ENCODE results near the gene PHF23. TPM values are rescaled to one million over a fixed set of nuclear protein-coding genes. Genes with fewer than 3 reads are reported as not detected.

PHF23 gene
- total RNA-seq, 1 donor from 2014 or later = 80.9 TPM

DNA sequence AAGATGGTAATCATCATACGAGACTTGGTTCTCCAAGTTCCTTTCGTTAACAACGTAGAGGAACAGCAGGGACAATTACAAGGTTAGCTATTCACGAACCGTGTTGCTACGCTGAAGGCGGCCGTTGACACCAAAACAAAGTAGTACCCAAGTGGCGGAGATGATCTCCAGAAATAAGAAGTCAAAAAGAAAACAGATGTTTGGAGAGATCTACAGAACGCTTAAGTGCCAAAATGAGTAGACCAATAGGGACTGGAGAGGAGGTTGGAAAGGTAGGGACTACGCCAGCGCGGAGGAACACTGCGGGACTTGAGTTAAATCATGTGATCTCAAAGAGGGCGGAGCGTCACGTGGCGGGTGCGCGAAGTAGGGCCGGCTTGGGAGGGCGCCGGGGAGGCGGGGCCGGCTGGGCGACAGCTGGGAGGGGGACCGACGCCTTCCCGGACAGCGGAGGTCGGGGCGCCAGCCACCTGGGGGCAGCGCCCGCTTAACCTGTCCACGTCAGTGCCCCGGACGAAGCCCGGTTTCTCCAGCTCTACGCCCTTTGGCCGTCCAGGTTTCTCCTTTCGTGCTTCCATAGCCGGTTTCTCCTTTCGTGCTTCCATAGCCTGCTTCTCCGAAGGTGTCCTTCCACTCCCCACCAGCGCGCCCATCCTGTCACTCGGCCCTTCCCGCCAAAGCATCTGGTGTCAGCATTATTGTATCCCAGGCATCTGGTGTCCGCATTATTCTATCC, 3.6 kb upstream of the PHF23 start:
- H3K4me1 Mint-ChIP-seq (ENCODE audit: unreplicated experiment) = peaks cover 35% of the 10 kb centered on the region
- H3K9me3 Mint-ChIP-seq (ENCODE audit: unreplicated experiment) = no peaks in the 10 kb centered on the region
- H3K4me3 Mint-ChIP-seq (ENCODE audit: unreplicated experiment) = peak overlapping the region; percentile 98
- peak; percentile 91 for DNase-seq (ENCODE audit: low spot score)
- H3K27ac Mint-ChIP-seq (ENCODE audit: unreplicated experiment) = peak overlapping the region; percentile 100
- H3K36me3 Mint-ChIP-seq (ENCODE audit: low read depth, unreplicated experiment) = peaks cover 44% of the 10 kb centered on the region
- TF ChIP-seq, protein P1, sequence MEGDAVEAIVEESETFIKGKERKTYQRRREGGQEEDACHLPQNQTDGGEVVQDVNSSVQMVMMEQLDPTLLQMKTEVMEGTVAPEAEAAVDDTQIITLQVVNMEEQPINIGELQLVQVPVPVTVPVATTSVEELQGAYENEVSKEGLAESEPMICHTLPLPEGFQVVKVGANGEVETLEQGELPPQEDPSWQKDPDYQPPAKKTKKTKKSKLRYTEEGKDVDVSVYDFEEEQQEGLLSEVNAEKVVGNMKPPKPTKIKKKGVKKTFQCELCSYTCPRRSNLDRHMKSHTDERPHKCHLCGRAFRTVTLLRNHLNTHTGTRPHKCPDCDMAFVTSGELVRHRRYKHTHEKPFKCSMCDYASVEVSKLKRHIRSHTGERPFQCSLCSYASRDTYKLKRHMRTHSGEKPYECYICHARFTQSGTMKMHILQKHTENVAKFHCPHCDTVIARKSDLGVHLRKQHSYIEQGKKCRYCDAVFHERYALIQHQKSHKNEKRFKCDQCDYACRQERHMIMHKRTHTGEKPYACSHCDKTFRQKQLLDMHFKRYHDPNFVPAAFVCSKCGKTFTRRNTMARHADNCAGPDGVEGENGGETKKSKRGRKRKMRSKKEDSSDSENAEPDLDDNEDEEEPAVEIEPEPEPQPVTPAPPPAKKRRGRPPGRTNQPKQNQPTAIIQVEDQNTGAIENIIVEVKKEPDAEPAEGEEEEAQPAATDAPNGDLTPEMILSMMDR (IDR thresholded peaks at IDR 0.05; ENCODE audit: unreplicated experiment) = no peak
- peaks cover 28% of the 10 kb centered on the region for H3K27me3 Mint-ChIP-seq (ENCODE audit: unreplicated experiment)

DNA sequence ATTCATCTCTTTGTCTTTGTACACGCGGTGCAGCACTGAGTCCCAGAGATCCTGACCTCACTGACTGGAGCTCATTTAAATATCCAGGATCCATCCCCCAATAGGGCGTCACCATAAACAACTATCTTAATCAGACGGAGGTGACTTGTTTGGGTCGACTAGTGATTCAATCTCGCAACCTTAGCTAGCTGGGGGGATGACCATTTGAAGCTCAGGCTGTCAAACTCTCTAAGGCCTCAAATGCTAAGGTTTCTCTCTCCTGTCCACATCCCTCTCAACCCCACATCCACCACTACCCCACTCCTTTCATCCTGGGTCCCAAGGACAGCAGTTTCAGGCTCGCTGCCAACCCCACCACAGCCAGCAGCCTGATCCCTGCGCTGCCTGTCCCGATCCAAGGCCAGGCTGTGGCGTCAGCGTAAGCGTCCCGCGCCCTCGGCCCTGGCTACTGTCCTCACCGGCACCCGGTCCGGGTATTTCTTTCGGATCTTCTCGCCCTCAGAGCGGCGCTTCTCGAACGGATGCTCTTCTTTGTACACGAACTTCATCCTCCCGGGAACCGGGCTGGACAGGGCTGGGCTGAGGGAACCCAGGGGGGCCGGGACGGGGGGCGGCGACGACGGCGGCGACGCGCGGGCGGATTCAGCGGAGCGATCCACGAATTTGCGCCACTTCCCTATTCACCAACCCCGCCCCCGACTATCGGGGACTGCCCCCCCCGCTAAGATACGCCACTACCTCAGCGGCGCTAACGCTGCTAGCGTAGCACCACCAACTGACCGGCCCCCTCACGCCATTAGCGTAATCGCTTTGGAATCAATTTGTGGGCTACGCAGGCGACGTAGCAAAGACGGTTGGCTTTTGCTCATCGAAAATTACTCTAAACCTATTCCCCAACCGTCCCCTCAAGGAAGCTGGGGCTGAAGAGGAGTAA, 2.8 kb upstream of the PHF23 start, which contains the start of gene GABARAP:
Gene GABARAP, minus strand, starts transcription at position 667 of the 934 bp plus-strand sequence. Its CDS starts 119 bp downstream, at position 548.
- TF ChIP-seq, protein P1 (IDR thresholded peaks at IDR 0.05; ENCODE audit: unreplicated experiment) = no peak
- Mint-ChIP-seq H3K9me3 (ENCODE audit: unreplicated experiment) (no peaks in the 10 kb centered on the region), H3K4me1 (ENCODE audit: unreplicated experiment) (peaks cover 37% of the 10 kb centered on the region), H3K4me3 (ENCODE audit: unreplicated experiment) (peak within 1 kb of the TSS; percentile 98), H3K27ac (ENCODE audit: unreplicated experiment) (peak within 1 kb of the TSS; percentile 100), H3K27me3 (ENCODE audit: unreplicated experiment) (peaks cover 30% of the 10 kb centered on the region), H3K36me3 (ENCODE audit: low read depth, unreplicated experiment) (peaks cover 48% of the 10 kb centered on the region)
- peak; percentile 92 for DNase-seq (ENCODE audit: low spot score)

DNA sequence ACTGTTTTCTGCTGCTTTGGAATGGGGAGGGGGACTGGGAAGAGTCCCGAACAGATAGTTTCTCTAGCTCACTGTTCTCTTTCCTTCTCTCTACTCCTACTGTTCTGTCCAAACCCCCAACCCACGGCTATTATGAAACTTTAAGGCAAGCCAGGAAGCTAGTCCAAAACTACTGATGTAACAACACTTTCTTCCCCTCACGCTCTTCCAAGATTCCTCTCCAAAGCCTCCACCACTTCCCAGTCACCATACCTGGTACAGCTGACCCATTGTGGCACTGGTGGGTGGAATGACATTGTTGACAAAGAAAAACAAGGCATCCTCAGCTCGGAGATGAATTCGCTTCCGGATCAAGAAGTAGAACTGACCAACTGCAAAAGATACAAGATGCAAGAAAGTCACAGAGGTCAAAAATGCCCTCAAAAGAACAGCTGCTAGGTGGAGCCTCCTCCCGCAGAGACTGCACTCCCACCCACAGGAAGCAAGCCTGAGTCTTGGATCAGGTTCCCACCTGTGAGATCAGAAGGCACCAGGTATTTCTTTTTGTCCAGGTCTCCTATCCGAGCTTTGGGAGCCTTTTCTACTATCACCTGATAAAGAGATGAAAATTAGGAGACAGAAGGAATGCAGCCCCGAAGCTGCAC, 2.0 kb upstream of the PHF23 start:
- Mint-ChIP-seq H3K4me1 (ENCODE audit: unreplicated experiment) (peaks cover 40% of the 10 kb centered on the region), H3K27ac (ENCODE audit: unreplicated experiment) (peak overlapping the region; percentile 98), H3K36me3 (ENCODE audit: low read depth, unreplicated experiment) (peaks cover 50% of the 10 kb centered on the region), H3K9me3 (ENCODE audit: unreplicated experiment) (no peaks in the 10 kb centered on the region), H3K4me3 (ENCODE audit: unreplicated experiment) (peak overlapping the region; percentile 98), H3K27me3 (ENCODE audit: unreplicated experiment) (peaks cover 34% of the 10 kb centered on the region)
- TF ChIP-seq, protein P1 (IDR thresholded peaks at IDR 0.05; ENCODE audit: unreplicated experiment) = no peak
- no peak for DNase-seq (ENCODE audit: low spot score)

DNA sequence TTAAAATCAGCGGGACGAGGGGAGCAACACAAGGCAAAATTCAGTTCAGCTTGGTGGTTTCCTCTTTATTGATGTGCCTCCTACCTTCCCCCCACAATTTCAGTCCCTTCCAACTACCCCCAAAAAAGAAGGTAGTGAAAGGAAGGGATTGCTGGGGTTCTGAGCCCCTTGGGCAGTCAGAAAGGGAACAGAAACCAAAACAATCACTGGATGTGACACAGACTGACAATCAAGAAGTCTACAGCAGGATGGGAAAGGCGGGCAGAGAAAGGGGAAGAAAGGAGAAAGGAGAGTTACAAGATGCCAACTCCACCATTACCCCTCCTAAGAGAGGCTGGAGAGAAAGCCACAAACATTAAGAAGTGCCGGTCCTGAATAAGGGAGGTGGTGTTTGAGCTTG, 1.1 kb upstream of the PHF23 start:
- TF ChIP-seq, protein P1 (IDR thresholded peaks at IDR 0.05; ENCODE audit: unreplicated experiment) = no peak
- Mint-ChIP-seq H3K4me1 (ENCODE audit: unreplicated experiment) (peaks cover 40% of the 10 kb centered on the region), H3K9me3 (ENCODE audit: unreplicated experiment) (no peaks in the 10 kb centered on the region), H3K27ac (ENCODE audit: unreplicated experiment) (peak overlapping the region; percentile 98), H3K36me3 (ENCODE audit: low read depth, unreplicated experiment) (peaks cover 53% of the 10 kb centered on the region), H3K4me3 (ENCODE audit: unreplicated experiment) (peak overlapping the region; percentile 98), H3K27me3 (ENCODE audit: unreplicated experiment) (peaks cover 34% of the 10 kb centered on the region)
- no peak for DNase-seq (ENCODE audit: low spot score)

Measured in endothelial cell (in vitro differentiated cells).